Activated CD8-positive, alpha-beta T cell treated with anti-CD3 and anti-CD28 coated beads for 36 hours (primary cell): ENCODE results near the gene TMPRSS9. TPM values are rescaled to one million over a fixed set of nuclear protein-coding genes. Genes with fewer than 3 reads are reported as not detected.
"Not testable (repeated sequence)": the region's sequence is repeated elsewhere in the genome, so short reads cannot be mapped to it uniquely, and the experiment has no call there.

Experiments
- ATAC-seq: fragments of 200-7000 bp; cut with Tn5 transposase; one replicate; pipeline ENCODE4 v1.10.0; 2021; ENCODE audit warnings: mild to moderate bottlenecking, moderate library complexity
- CTCF ChIA-PET: fragments of 350-600 bp; sonication (Branson Sonifier 250); formaldehyde crosslinking; loops from one replicate; lab custom pipeline; 2021; ENCODE audit warnings: antibody characterized with exemption; lab: Charles Lee
- POLR2A ChIA-PET: fragments of 350-600 bp; sonication (Branson Sonifier 250); formaldehyde crosslinking; loops from one replicate; lab custom pipeline; 2021; ENCODE audit warnings: antibody characterized with exemption; lab: Charles Lee
- DNase-seq: peaks from one replicate; pipeline ENCODE4 v3.0.0-alpha.2; 2020
- H3K27ac Mint-ChIP-seq: one replicate; pipeline ENCODE4 v1.8.0; 2021; ENCODE audit warnings: mild to moderate bottlenecking, mixed read lengths
- H3K27me3 Mint-ChIP-seq: one replicate; pipeline ENCODE4 v1.8.0; 2021; ENCODE audit warnings: mixed read lengths
- H3K36me3 Mint-ChIP-seq: one replicate; pipeline ENCODE4 v1.8.0; 2021; ENCODE audit warnings: low read depth, mixed read lengths
- H3K4me1 Mint-ChIP-seq: one replicate; pipeline ENCODE4 v1.8.0; 2021; ENCODE audit warnings: low read depth, mixed read lengths
- H3K4me3 Mint-ChIP-seq: one replicate; pipeline ENCODE4 v1.8.0; 2021; ENCODE audit warnings: mild to moderate bottlenecking, moderate library complexity, mixed read lengths
- H3K9me3 Mint-ChIP-seq: one replicate; pipeline ENCODE4 v1.8.0; 2021; ENCODE audit warnings: mixed read lengths
- intact Hi-C: fragments of 100-400 bp; cut with micrococcal nuclease; formaldehyde crosslinking; loops from one replicate; pipeline ENCODE4 v1.10.0; 2022
- total RNA-seq, 2 experiments: library from RNA; stranded (reverse); gene quantifications; one replicate each; pipeline ENCODE4 v1.2.3, GENCODE V29; 2021
- TF ChIP-seq, protein P1 (sequence below): fragments of 200-600 bp; IDR thresholded peaks from one replicate; pipeline ENCODE4 v1.8.0; 2022; ENCODE audit warnings: antibody characterized with exemption, mild to moderate bottlenecking

Gene TMPRSS9
- total RNA-seq, 2 experiments from 2014 or later, result not detected

GRCh38 chr19:2392366-2392765, 32.3 kb downstream of the TMPRSS9 start:
- ChIA-PET POLR2A (interaction anchor here (0.9 to 1.0 kb wide), 2 partner anchors 9 to 118 kb away, joined by 3 read pairs; no protein-coding TSS in a partner anchor), CTCF (interaction anchor here (0.6 to 3.3 kb wide), 22 partner anchors 11 to 244 kb away, joined by 3 to 29 read pairs (median 4); partner anchors contain the start of genes LSM7 and SPPL2B)
- TF ChIP-seq, protein P1, sequence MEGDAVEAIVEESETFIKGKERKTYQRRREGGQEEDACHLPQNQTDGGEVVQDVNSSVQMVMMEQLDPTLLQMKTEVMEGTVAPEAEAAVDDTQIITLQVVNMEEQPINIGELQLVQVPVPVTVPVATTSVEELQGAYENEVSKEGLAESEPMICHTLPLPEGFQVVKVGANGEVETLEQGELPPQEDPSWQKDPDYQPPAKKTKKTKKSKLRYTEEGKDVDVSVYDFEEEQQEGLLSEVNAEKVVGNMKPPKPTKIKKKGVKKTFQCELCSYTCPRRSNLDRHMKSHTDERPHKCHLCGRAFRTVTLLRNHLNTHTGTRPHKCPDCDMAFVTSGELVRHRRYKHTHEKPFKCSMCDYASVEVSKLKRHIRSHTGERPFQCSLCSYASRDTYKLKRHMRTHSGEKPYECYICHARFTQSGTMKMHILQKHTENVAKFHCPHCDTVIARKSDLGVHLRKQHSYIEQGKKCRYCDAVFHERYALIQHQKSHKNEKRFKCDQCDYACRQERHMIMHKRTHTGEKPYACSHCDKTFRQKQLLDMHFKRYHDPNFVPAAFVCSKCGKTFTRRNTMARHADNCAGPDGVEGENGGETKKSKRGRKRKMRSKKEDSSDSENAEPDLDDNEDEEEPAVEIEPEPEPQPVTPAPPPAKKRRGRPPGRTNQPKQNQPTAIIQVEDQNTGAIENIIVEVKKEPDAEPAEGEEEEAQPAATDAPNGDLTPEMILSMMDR, result no peak
- Mint-ChIP-seq H3K4me1 (peaks cover 19% of the 10 kb centered on the region), H3K9me3 (peaks cover 2% of the 10 kb centered on the region), H3K36me3 (no peaks in the 10 kb centered on the region), H3K27me3 (no peaks in the 10 kb centered on the region), H3K27ac (no peak overlapping the region), H3K4me3 (no peak overlapping the region)
- intact Hi-C loops, result loop anchor here (5.0 kb wide), 1 partner anchor 115 kb away; no protein-coding TSS in a partner anchor
- no peak for ATAC-seq
- no peak for DNase-seq

DNA sequence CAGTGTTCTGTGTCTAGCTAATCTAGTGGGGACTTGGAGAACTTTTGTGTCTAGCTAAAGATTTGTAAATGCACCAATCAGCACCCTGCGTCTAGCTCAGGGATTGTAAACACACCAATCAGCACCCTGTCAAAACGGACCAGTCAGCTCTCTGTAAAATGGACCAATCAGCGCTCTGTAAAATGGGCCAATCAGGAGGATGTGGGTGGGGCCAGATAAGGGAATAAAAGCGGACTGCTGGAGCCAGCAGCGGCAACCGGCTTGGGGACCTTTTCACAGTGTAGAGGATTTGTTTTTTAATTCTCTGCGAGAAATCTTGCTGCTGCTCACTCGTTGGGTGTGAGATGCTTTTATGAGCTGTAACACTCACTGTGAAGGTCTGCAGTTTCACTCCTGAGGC, 32.8 kb downstream of the TMPRSS9 start:
- peak; percentile 45 for DNase-seq
- not testable (repeated sequence) for H3K27me3 Mint-ChIP-seq, H3K4me3 Mint-ChIP-seq, H3K9me3 Mint-ChIP-seq, ATAC-seq, H3K36me3 Mint-ChIP-seq, H3K27ac Mint-ChIP-seq
- intact Hi-C loops, result loop anchor here (5.0 kb wide), 1 partner anchor 116 kb away; no protein-coding TSS in a partner anchor
- ChIA-PET POLR2A (interaction anchor here (0.9 to 2.0 kb wide), 4 partner anchors 9 to 155 kb away, joined by 3 to 5 read pairs (median 4); partner anchors contain the start of gene TIMM13), CTCF (interaction anchor here (0.8 to 3.3 kb wide), 17 partner anchors 11 to 244 kb away, joined by 3 to 29 read pairs (median 4); partner anchors contain the start of genes LSM7 and SPPL2B)
- peaks cover 19% of the 10 kb centered on the region for H3K4me1 Mint-ChIP-seq

- Mint-ChIP-seq H3K36me3 (no peaks in the 10 kb centered on the region), H3K4me3 (peak overlapping the region; percentile 60), H3K27ac (peak overlapping the region; percentile 68), H3K27me3 (no peaks in the 10 kb centered on the region), H3K4me1 (peaks cover 19% of the 10 kb centered on the region), H3K9me3 (peaks cover 2% of the 10 kb centered on the region)
- ATAC-seq (peak; percentile 53), DNase-seq (peak; percentile 68)
- TF ChIP-seq, protein P1, result no peak
- intact Hi-C loops, result loop anchor here (5.0 kb wide), 1 partner anchor 117 kb away; no protein-coding TSS in a partner anchor
- POLR2A ChIA-PET, result interaction anchor here (1.3 to 2.0 kb wide), 3 partner anchors 33 to 157 kb away, joined by 5 read pairs; partner anchors contain the start of gene TIMM13
- CTCF ChIA-PET, result interaction anchor here (1.0 to 3.3 kb wide), 7 partner anchors 10 to 243 kb away, joined by 4 to 29 read pairs (median 5); no protein-coding TSS in a partner anchor
These were observed 34.0 kb downstream of the TMPRSS9 start for GRCh38 chr19:2394054-2394441.

- Mint-ChIP-seq H3K27ac (peak overlapping the region; percentile 68), H3K4me1 (peaks cover 19% of the 10 kb centered on the region), H3K4me3 (peak overlapping the region; percentile 60), H3K9me3 (peaks cover 2% of the 10 kb centered on the region), H3K27me3 (no peaks in the 10 kb centered on the region), H3K36me3 (no peaks in the 10 kb centered on the region)
- ChIA-PET CTCF (interaction anchor here (1.0 to 3.3 kb wide), 6 partner anchors 10 to 242 kb away, joined by 4 to 29 read pairs (median 5); no protein-coding TSS in a partner anchor), POLR2A (interaction anchor here (0.8 to 2.0 kb wide), 5 partner anchors 16 to 157 kb away, joined by 3 to 5 read pairs (median 5); partner anchors contain the start of gene TIMM13)
- TF ChIP-seq, protein P1, result no peak
- DNase-seq, result peak; percentile 54
- intact Hi-C loops, result loop anchor here (5.0 kb wide), 1 partner anchor 117 kb away; no protein-coding TSS in a partner anchor
- peak; percentile 75 for ATAC-seq
These were observed 34.6 kb downstream of the TMPRSS9 start for GRCh38 chr19:2394442-2395292.

- POLR2A ChIA-PET, result interaction anchor here (0.7 to 2.0 kb wide), 3 partner anchors 15 to 155 kb away, joined by 3 to 4 read pairs (median 3); partner anchors contain the start of gene TIMM13
- H3K27me3 Mint-ChIP-seq, ATAC-seq, H3K4me3 Mint-ChIP-seq, H3K36me3 Mint-ChIP-seq, intact Hi-C loops, H3K9me3 Mint-ChIP-seq, DNase-seq, H3K27ac Mint-ChIP-seq: not testable (repeated sequence)
- H3K4me1 Mint-ChIP-seq, result peaks cover 19% of the 10 kb centered on the region
- CTCF ChIA-PET, result interaction anchor here (1.5 kb wide), 1 partner anchor 134 kb away, joined by 5 read pairs; no protein-coding TSS in a partner anchor
These were observed 35.3 kb downstream of the TMPRSS9 start for GRCh38 chr19:2395293-2395829.

- H3K9me3 Mint-ChIP-seq, intact Hi-C loops, H3K27me3 Mint-ChIP-seq, POLR2A ChIA-PET, CTCF ChIA-PET, ATAC-seq, H3K27ac Mint-ChIP-seq, DNase-seq, H3K36me3 Mint-ChIP-seq, H3K4me3 Mint-ChIP-seq: not testable (repeated sequence)
- H3K4me1 Mint-ChIP-seq, result peaks cover 17% of the 10 kb centered on the region
These were observed 37.1 kb downstream of the TMPRSS9 start for GRCh38 chr19:2397173-2397572.
